Activated CD4-positive, CD25-positive, alpha-beta regulatory T cell treated with anti-CD3 and anti-CD28 coated beads, Interleukin-2, amount 50 U/mL, for 72 hours (primary cell): Measurements from ENCODE around the gene DPH1.

Experiments used
- DNase-seq: peaks from one replicate; pipeline ENCODE4 v3.0.0; 2021

The DPH1 gene

GRCh38 chr17:2082003-2082781 is 52.2 kb downstream of the DPH1 start:
- no peak for DNase-seq

DNA sequence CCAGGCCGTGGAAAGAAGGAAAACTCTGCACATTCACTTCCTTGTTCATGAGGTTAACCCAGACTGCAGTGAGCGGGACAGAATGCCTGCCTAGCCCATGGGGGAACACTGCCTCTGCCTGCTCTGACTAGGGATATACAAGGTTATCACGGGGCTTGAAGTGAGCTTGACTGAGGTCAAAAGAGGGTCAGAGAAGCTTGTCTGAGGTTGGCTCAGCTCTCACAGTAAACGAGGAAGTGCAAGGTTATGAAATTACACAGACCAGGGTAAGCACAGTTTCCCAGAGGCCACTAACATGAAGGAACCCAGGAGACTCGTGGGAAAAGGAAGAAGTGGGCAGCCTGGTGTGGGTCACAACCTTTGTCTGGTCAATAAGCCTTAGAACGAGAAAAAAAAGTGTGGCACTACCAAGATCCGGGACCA is 53.7 kb downstream of the DPH1 start:
- no peak for DNase-seq

DNA sequence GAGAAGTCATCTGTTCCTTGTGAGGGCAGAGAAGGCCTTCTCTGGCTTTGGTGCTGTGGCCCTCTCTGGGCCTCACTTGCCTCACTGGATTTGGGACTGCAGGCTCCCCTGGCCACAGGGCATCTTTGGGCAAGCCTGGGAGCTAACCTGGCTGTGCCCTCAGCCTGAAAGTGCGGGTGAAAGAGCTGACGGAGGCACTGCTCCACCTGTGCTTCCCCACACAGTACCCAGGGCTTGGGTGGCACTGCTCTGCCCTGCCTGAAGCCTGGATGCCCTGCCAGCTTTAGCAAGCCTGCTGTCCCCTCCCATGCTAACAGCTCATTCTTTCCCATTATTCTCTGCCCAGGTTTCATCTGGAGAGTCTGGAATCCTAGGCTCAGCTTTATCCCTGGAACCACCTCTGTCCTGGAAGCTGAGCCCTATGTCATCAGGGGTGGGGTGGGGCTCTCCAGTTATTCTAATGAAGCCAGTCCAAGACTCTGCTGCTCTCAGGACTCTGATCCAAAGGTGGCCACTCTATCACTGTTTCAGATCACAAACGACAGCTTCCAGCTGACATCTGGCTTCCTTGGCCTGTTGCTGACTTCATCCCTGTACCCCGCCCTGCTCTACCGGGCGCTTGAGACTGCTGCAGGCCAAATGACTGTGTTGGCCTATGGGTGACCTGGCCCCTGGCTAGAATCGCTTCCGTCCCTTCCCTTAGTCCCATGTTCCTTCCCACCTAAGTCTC is 54.2 kb downstream of the DPH1 start:
- DNase-seq, result no peak

GRCh38 chr17:2084766-2085647 is 55.1 kb downstream of the DPH1 start:
- DNase-seq, result no peak

DNA sequence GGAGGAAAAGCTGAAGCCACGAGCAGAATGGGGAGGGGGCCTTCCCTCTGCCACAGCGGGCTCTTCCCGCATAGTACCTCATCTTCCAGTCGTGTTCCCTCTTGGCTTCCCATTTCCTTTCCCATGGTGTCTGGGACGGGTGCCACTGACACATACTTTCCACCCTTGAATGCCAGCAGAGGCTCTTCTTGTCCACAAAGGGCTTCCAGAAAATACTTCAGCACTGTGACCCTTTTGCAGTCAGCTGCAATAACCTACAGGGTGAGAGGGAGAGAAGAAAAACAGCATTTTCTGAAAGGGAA is 55.6 kb downstream of the DPH1 start:
- DNase-seq, result no peak

DNA sequence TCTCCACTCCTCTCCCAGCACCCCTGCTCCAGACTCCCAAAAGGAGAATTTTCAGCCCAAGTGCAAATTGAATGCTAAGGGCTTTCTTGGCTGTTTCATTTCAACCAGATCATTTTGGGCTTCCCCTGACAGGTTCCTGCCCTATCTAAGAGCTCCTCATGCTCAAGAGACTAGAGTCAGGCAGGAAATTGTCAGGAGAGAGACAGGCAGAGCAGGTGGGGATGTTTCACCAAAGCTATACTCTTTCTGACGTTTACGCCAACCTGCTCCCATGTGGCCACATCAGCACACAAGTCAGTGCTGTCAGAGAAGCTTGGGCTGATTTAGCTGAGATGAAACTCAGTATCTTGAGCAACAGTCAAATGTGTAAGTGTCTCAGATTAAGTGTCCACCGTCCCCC is 56.4 kb downstream of the DPH1 start:
- no peak for DNase-seq

DNA sequence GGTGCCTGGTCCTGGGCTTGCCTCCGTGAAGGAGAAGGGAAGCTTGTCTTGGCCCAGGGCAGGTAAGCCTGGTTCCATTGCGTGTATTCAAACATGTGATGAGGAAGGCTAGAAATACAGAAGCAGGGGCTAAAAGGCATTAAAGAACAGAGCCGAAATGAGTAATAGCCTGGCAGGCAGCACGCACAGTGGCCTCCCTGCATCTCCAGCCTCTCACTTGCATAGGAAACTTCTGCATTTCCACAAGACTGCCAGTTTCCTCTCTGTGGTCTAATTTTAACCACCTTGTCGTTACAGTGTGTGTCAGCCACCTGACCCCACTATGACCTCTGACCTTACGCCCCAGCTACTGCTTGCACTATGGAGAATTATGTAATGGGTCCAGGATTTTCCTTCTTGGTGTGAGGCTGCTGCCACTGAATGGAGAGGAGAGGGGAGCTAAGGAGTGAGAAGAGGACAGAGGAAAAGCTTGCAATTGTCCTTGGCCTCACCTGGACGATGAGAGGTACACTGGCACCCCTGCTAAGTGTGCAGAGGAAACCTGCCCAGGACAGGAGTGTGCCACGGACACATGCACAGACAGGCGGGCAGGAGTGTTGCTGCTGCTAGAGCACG is 57.8 kb downstream of the DPH1 start:
- DNase-seq, result peak; percentile 41

DNA sequence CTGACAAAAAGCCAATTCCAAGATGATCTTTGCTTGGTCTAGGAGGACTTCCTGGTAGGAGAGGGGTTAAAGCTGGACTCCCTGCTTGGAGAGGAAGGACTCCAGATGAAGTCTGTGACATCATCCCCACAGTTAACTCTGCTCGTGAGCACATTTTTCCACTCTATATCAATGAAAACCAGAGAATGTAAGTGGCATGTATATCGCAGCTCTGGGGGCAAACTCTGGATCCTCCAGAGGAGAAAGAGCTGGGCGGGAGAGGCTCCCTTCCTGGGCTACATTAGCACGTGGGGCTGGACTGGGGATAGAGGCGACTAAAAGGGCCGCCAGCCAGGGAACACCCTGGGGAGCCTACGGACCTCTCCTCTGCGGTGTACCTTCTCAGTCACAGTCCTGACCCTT is 59.1 kb downstream of the DPH1 start:
- DNase-seq, result no peak

GRCh38 chr17:2090210-2090641 is 60.3 kb downstream of the DPH1 start:
- no peak for DNase-seq

DNA sequence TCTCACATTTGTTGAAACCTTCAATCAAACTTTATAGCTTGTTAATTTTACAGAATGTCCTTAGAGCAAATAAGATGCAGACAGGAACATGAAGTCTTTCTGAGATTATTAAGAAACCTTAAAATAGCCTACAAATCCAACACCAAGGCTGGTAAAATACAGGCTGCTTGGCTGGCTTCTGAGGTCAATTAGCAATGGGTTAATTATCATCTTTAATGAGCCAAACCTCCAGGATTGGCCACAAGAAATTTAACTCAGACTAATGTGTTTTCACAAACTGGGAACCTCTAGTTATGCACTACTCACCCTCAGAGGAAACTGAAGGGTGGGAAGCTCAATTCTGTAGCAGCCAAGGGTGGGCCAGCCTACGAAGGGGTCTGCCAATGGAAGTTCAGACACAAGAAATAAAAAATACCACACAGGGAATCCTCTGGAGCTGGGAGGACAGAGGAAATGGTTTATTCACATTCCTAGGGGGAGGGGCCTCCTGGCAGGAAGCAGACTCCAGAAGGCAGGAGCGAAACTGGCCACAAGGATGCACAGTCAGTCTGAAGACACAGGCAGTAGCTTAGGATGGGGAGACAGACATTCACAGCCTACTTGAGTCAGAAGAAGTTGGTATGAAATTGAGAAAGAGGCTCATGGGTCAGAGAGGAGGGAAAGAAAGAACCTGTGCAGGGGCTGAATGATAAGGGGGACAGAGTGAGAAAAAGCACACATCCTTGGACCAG is 61.0 kb downstream of the DPH1 start:
- DNase-seq, result no peak

- no peak for DNase-seq
These were observed 62.3 kb downstream of the DPH1 start for GRCh38 chr17:2092253-2092652.

GRCh38 chr17:2093349-2093748 is 63.4 kb downstream of the DPH1 start:
- no peak for DNase-seq
